Neuron (in vitro differentiated cells): Measurements from ENCODE around the gene PWP1.

Source experiments
- H2AFZ ChIP-seq: one replicate; pipeline ENCODE4 v1.6.1; 2013; ENCODE audit warnings: low read depth, mild to moderate bottlenecking, inconsistent platforms, low read length, moderate library complexity
- H3K27me3 ChIP-seq: one replicate; pipeline ENCODE4 v1.6.1; 2013; ENCODE audit warnings: low read length; ENCODE audit not compliant: insufficient read depth
- H3K36me3 ChIP-seq: one replicate; pipeline ENCODE4 v1.6.1; 2013; ENCODE audit warnings: low read length; ENCODE audit not compliant: insufficient read depth
- H3K4me1 ChIP-seq: one replicate; pipeline ENCODE4 v1.6.1; 2013; ENCODE audit warnings: low read length; ENCODE audit not compliant: insufficient read depth
- H3K4me3 ChIP-seq: 2 replicates; pipeline ENCODE4 v1.5.1; 2013; ENCODE audit warnings: mild to moderate bottlenecking, low read length, moderate library complexity
- H3K9me3 ChIP-seq: one replicate; pipeline ENCODE4 v1.6.1; 2013; ENCODE audit warnings: low read length

Gene PWP1

GRCh38 chr12:107657133-107657532 is 28.5 kb upstream of the PWP1 start:
- H3K4me1 ChIP-seq: no peaks in the 10 kb centered on the region
- H3K9me3 ChIP-seq: no peaks in the 10 kb centered on the region
- H3K36me3 ChIP-seq: peaks cover 9% of the 10 kb centered on the region
- H3K4me3 ChIP-seq: no peak overlapping the region
- H3K27me3 ChIP-seq: no peaks in the 10 kb centered on the region
- H2AFZ ChIP-seq: no peak overlapping the region

GRCh38 chr12:107657621-107658020 is 28.0 kb upstream of the PWP1 start:
- H3K36me3 ChIP-seq: peaks cover 7% of the 10 kb centered on the region
- H3K4me3 ChIP-seq: no peak overlapping the region
- no peak overlapping the region for H2AFZ ChIP-seq
- no peaks in the 10 kb centered on the region for H3K4me1 ChIP-seq
- H3K9me3 ChIP-seq: no peaks in the 10 kb centered on the region
- no peaks in the 10 kb centered on the region for H3K27me3 ChIP-seq

DNA sequence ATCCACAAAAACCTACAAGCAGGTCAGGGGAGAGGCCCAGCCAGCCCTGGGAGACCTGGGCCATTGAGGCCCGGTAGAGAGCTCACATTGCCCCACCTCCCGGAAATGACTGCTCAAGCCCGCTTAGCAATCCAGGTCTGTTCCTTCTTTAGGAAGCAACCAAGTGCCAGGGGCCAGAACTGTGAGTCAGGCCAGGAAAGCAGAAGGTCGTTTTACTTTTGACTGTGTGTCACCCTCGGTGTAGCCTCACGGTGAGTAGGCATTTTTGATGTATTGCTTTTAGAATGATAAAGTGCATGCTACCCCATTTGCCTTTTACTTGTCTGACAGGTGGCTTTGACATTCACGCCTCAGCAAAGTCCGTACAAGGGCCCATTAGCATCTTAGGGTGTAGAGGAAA is 25.4 kb upstream of the PWP1 start:
- Histone ChIP-seq H3K36me3 (peaks cover 7% of the 10 kb centered on the region), H2AFZ (no peak overlapping the region), H3K9me3 (no peaks in the 10 kb centered on the region), H3K4me1 (no peaks in the 10 kb centered on the region), H3K27me3 (no peaks in the 10 kb centered on the region), H3K4me3 (no peak overlapping the region)

DNA sequence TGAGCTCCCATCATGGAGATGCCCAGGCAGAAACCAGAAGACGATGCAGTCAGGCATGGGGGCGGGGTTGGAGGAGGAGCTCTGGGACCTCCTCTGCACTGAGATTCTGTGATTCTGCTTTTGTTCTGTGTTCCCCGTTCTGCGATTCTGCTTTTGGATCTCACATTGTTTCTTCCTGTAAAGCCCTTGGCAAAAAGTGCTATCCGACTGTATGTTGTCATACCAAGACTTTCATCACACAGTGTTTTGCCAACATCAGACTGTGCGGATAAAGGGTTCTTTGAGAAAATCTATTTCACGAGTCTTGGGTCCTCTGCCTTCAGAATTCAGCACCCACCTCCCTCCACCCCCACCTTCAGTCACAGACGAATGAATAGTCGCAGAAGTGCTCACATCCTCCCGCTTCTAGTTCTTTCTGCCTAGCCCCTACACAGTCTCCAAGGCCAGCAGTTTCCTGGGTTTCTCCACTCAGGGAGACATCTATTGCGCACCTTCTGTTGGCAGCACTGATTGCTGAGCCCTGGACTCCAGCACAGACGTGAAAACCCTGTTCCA is 24.7 kb upstream of the PWP1 start:
- Histone ChIP-seq H3K9me3 (no peaks in the 10 kb centered on the region), H3K36me3 (peaks cover 7% of the 10 kb centered on the region), H3K4me1 (no peaks in the 10 kb centered on the region), H2AFZ (no peak overlapping the region), H3K4me3 (no peak overlapping the region), H3K27me3 (no peaks in the 10 kb centered on the region)

DNA sequence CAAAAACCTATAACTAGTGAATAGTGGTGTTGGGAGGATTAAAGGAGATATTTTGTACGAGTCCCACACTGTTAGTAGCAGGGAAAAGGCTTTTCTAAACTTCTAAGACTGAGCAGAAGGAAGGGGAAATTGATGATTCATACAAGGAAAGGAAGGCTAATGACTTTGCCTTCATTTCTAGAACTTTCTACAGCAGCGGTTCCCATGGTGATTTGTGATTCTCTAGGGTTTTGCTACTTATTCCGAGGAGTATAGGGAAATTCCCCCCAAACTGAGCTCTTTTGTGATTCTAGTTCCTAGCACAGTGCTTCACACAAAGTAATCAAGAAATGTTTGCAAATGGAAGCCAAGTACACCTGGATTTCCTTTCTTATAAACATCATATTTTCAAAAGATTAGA is 23.8 kb upstream of the PWP1 start:
- Histone ChIP-seq H3K4me3 (no peak overlapping the region), H2AFZ (no peak overlapping the region), H3K27me3 (no peaks in the 10 kb centered on the region), H3K36me3 (peaks cover 7% of the 10 kb centered on the region), H3K4me1 (no peaks in the 10 kb centered on the region), H3K9me3 (no peaks in the 10 kb centered on the region)

- no peaks in the 10 kb centered on the region for H3K4me1 ChIP-seq
- H3K4me3 ChIP-seq: no peak overlapping the region
- H3K27me3 ChIP-seq: no peaks in the 10 kb centered on the region
- no peaks in the 10 kb centered on the region for H3K9me3 ChIP-seq
- H2AFZ ChIP-seq: no peak overlapping the region
- peaks cover 4% of the 10 kb centered on the region for H3K36me3 ChIP-seq
Observed at GRCh38 chr12:107662484-107662883, 23.1 kb upstream of the PWP1 start.

- H3K4me1 ChIP-seq: no peaks in the 10 kb centered on the region
- no peaks in the 10 kb centered on the region for H3K27me3 ChIP-seq
- no peak overlapping the region for H2AFZ ChIP-seq
- peaks cover 3% of the 10 kb centered on the region for H3K36me3 ChIP-seq
- H3K4me3 ChIP-seq: no peak overlapping the region
- H3K9me3 ChIP-seq: no peaks in the 10 kb centered on the region
Observed at GRCh38 chr12:107663277-107663676, 22.3 kb upstream of the PWP1 start.

DNA sequence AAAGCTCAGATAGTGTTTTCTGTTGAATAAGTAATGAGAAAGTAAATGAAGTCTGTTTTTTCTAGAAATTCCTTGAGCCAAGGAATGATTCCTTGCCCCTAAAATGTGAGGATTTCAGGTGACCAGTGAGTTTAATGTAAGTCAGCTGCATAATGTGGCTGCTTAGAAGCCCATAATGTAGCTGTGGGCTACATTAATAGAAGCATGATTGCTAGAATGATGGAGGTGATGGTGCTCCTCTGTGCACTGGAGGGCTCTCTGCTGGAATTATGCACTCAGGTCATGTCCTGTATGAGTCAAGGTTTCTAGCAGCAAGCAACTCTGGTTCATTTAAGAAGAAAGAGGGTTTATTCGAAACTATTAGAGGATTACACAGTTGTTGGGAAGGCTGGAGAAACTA is 19.6 kb upstream of the PWP1 start:
- H3K9me3 ChIP-seq: no peaks in the 10 kb centered on the region

DNA sequence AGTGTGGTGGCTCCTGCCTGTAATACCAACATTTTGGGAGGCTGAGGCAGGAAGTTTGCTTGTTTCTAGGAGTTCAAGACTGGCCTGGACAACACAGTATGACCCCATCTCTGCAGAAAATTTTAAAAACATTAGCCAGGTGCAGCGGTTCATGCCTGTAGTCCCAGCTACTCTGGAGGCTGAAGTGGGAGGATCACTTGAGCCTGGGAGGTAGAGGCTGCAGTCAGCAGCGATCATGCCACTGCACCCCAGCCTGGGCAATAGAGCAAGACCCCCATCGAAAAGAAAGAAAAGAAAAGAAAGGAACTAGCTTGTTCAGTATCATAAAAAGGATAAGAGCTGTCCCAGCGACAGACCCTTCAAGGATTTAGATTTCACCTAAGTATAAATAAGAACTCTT is 18.1 kb upstream of the PWP1 start:
- no peaks in the 10 kb centered on the region for H3K4me1 ChIP-seq
- no peaks in the 10 kb centered on the region for H3K9me3 ChIP-seq
- no peak overlapping the region for H3K4me3 ChIP-seq
- H3K36me3 ChIP-seq: no peaks in the 10 kb centered on the region
- H3K27me3 ChIP-seq: peaks cover 2% of the 10 kb centered on the region
- no peak overlapping the region for H2AFZ ChIP-seq

More for the DNA sequence above, 19.6 kb upstream of the PWP1 start:
- Histone ChIP-seq H3K27me3 (peaks cover 2% of the 10 kb centered on the region), H3K4me3 (no peak overlapping the region), H2AFZ (no peak overlapping the region), H3K4me1 (no peaks in the 10 kb centered on the region), H3K36me3 (no peaks in the 10 kb centered on the region)

DNA sequence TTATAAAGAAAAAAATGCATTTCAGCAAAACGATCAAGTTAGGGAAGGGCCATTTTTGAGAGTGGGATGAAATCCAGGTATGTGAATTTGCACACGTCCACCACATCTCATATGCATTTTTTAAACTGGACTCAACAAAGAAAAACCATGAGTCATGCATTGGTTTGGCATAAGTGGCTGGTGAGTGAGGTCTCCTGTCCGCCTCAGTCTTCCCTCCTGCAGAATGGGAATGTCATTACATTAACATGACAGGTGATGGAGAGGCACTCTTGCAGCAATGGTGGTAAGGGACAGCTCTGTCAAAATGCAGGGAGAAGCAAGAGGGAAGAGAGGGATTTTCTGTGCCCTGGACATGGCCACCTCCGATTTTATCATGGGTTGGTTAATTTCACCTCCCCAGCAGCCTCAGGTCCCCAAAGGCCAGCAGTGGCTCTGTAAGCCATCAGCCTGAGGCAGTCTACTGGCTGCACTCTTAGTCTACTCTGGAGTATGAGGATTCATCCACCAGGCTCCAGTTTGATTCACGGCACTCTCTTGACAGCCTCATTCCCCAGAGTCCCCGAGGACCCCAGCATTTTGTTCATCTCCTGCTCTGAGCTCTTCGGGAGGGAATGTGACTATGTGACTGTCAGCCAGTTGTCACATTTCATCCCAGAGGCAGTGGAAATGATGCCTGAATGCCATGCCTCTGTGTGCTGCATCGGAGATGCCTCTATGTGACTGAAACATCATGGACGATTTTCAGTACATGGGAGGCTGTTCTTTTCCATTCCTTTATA is 17.1 kb upstream of the PWP1 start:
- peaks cover 2% of the 10 kb centered on the region for H3K27me3 ChIP-seq
- H3K36me3 ChIP-seq: no peaks in the 10 kb centered on the region
- H3K4me1 ChIP-seq: no peaks in the 10 kb centered on the region
- H3K4me3 ChIP-seq: no peak overlapping the region
- no peak overlapping the region for H2AFZ ChIP-seq
- no peaks in the 10 kb centered on the region for H3K9me3 ChIP-seq

- Histone ChIP-seq H3K4me3 (no peak overlapping the region), H3K9me3 (no peaks in the 10 kb centered on the region), H2AFZ (no peak overlapping the region), H3K27me3 (peaks cover 2% of the 10 kb centered on the region), H3K4me1 (no peaks in the 10 kb centered on the region), H3K36me3 (no peaks in the 10 kb centered on the region)
Observed at GRCh38 chr12:107669946-107670345, 15.7 kb upstream of the PWP1 start.

DNA sequence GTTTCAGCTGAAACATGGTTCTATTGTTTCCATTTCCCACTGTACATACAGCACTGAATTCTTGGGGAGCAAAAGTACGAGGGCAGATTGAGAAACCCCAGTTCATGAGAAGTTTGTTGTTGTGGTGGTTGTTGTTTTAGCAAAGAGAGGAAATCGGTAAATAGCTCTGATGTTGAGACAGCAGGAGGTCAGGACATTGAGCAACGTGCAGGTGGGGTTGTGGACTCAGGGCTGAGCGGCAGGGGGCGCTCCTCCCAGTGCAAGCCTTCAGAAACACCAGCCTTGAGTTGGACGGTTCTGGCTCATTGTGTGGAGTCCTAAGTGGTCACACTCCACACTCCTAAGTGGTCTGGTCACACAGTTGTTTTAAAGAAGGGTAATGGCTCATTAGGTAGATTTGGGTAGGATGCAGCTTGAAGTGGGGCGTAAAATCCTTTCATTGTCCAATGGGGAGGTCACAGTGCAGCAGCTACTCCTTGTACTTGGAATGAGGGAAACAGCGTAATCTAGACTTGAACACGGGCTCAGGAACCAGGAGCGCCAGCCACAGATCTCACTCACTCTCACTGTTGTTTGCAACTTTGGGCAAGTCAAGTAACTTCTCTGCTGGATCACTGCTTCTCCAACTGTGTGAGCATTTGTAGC is 14.5 kb upstream of the PWP1 start:
- Histone ChIP-seq H3K4me3 (no peak overlapping the region), H3K36me3 (no peaks in the 10 kb centered on the region), H3K9me3 (no peaks in the 10 kb centered on the region), H3K27me3 (peaks cover 2% of the 10 kb centered on the region), H3K4me1 (no peaks in the 10 kb centered on the region), H2AFZ (no peak overlapping the region)

GRCh38 chr12:107677671-107678070 is 7.9 kb upstream of the PWP1 start:
- Histone ChIP-seq H3K4me1 (no peaks in the 10 kb centered on the region), H3K36me3 (no peaks in the 10 kb centered on the region), H2AFZ (no peak overlapping the region), H3K4me3 (no peak overlapping the region), H3K9me3 (no peaks in the 10 kb centered on the region), H3K27me3 (peaks cover 17% of the 10 kb centered on the region)
